Measurements from ENCODE around the gene RUNX1. TPM values are rescaled to one million over a fixed set of nuclear protein-coding genes. Genes with fewer than 3 reads are reported as not detected.

RUNX1 gene
- total and polyA plus RNA-seq, 10 of the 15 experiments (the other 5 are each of a cell fraction or from before 2014, with no cell fraction given): 0.90 to 15.2 (median 4.1) TPM

DNA sequence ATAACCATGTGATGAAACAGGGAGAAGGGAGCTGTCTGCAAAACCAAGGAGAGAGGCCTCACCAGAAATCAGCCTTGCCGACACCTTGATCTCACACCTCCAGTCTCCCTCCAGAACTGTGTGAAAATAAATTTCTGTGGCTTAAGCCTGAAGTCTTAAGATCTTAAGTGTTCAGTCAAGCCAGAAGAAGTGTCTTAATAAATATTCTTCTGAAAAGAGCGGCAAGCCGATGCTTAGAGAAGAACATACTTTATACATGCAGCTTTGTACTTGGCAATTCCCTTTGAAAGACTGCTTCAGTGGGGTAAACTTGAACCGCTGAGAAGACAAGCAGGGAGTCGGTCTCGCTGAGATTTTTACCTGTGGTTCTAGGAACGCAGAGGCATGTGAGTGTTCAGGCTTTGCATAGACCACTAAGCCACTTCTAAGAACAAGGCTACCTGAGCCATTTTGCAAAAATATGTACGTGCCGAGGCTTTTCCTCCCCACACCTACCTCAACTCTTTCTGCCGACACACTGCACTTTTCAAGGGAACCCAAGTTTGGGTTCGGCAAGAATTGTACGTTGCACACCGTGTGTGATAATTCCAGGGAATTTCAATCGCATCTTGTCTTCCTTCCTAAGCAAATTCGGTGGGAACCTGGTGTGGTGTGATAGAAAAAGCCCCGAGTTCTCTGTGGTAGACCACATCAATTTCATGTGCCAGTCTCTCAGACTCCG lies 3.4 kb downstream of the RUNX1 start (continued):
- TF ChIP-seq, protein P1, sequence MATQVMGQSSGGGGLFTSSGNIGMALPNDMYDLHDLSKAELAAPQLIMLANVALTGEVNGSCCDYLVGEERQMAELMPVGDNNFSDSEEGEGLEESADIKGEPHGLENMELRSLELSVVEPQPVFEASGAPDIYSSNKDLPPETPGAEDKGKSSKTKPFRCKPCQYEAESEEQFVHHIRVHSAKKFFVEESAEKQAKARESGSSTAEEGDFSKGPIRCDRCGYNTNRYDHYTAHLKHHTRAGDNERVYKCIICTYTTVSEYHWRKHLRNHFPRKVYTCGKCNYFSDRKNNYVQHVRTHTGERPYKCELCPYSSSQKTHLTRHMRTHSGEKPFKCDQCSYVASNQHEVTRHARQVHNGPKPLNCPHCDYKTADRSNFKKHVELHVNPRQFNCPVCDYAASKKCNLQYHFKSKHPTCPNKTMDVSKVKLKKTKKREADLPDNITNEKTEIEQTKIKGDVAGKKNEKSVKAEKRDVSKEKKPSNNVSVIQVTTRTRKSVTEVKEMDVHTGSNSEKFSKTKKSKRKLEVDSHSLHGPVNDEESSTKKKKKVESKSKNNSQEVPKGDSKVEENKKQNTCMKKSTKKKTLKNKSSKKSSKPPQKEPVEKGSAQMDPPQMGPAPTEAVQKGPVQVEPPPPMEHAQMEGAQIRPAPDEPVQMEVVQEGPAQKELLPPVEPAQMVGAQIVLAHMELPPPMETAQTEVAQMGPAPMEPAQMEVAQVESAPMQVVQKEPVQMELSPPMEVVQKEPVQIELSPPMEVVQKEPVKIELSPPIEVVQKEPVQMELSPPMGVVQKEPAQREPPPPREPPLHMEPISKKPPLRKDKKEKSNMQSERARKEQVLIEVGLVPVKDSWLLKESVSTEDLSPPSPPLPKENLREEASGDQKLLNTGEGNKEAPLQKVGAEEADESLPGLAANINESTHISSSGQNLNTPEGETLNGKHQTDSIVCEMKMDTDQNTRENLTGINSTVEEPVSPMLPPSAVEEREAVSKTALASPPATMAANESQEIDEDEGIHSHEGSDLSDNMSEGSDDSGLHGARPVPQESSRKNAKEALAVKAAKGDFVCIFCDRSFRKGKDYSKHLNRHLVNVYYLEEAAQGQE (IDR thresholded peaks at IDR 0.05; ENCODE audit: low read depth, low read length): no peak
- TF ChIP-seq JUND (IDR thresholded peaks at IDR 0.05; ENCODE audit: low read depth, low read length): no peak
- peak; percentile 93 for TF ChIP-seq EED (IDR thresholded peaks at IDR 0.05; ENCODE audit: low read depth)

DNA sequence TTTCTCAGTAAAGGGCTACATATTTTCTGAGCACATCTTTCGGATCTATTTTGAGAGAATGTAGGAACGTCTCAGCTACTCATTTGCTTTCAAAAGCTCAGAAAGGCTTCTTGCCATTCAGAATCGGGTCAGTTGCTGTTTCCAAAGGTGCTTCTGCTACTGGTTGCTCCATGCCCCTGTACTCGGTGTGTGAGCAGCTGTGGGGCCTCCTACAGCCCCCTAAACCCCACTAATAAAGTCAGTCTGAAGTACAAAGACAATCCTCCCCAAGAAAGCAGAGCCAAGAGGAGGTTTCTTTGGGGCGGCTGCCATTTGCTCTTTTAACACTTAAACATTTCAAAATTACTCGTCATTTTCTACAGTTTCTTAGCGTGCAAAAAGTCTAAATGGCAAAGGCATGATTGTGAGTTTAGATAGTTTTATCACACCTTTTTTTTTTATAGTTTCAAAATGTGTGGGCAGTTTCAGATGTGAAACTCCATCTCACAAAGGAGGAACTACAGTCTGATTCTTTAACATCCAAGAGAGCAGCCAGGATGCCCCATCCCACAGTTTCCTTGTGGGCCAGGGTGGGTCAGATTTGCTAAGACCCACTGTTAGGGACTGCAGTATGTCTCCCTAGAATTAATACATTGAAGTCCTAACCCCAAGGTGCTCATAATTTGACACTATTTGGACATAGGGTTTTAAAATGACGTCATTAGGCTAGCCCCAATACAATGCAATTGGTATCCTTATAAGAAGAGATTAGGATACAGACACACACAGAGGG lies 4.1 kb downstream of the RUNX1 start:
- Histone ChIP-seq H3K36me3 (ENCODE audit: control insufficient read depth in 2 of 2, insufficient read depth in 2 of 2, low read length in 1 of 2) (no peaks in the 10 kb centered on the region), H3K4me1 (ENCODE audit: control insufficient read depth, insufficient read depth, low read length) (peaks cover 85% of the 10 kb centered on the region), H3K27ac (ENCODE audit: control insufficient read depth, insufficient read depth) (peak overlapping the region; percentile 78), H3K4me3 (peak overlapping the region; percentile 48; the same call in 1 of the 2 replicates), H2AFZ (ENCODE audit: control insufficient read depth, low read depth, low read length) (no peak overlapping the region; the same call in 1 of the 2 replicates), H3K9ac (ENCODE audit: control insufficient read depth, insufficient read depth, low read length) (peak overlapping the region; percentile 55), H3K9me3 (replicated peaks; ENCODE audit: control insufficient read depth, insufficient read depth, low read length) (no peaks in the 10 kb centered on the region), H4K20me1 (ENCODE audit: control insufficient read depth, insufficient read depth) (no peaks in the 10 kb centered on the region), H3K79me2 (ENCODE audit: control insufficient read depth, insufficient read depth, low read length) (no peaks in the 10 kb centered on the region), H3K4me2 (ENCODE audit: control insufficient read depth, insufficient read depth) (peak overlapping the region; percentile 75), H3K27me3 (replicated peaks in 1 of 2; ENCODE audit: control insufficient read depth in 2 of 2, insufficient read depth in 2 of 2, low read length in 1 of 2) (peaks cover 0 to 1% of the 10 kb centered on the region in 2 experiments; a peak in 1 of 4 replicates)
- intact Hi-C loops (cut with micrococcal nuclease; ENCODE audit: unreplicated experiment): loop anchor here (2.0 to 5.0 kb wide), 3 partner anchors 58 to 243 kb away; no protein-coding TSS in a partner anchor
- FAIRE-seq: no peak
- WGBS (ENCODE audit: insufficient coverage, insufficient replicate concordance, low lambda C conversion rate, missing lambda C conversion rate): 15% methylated on average over 8 of the region's 8 CpGs
- ATAC-seq: no peak; the same call in 2 of the 3 replicates
- DNase-seq (ENCODE audit: low read depth, low spot score): no peak
- SMC1A ChIA-PET (ENCODE audit: uncharacterized antibody, unreplicated experiment): no interaction called here
- POLR2A ChIA-PET: no interaction called here
- RAD21 ChIA-PET (ENCODE audit: unreplicated experiment): no interaction called here
- CTCF ChIA-PET: no interaction called here
- no TSS peak for BruUV-seq (replicated peaks)
- in situ Hi-C loops (cut with MboI): no loop called here
- TF ChIP-seq, protein P2, sequence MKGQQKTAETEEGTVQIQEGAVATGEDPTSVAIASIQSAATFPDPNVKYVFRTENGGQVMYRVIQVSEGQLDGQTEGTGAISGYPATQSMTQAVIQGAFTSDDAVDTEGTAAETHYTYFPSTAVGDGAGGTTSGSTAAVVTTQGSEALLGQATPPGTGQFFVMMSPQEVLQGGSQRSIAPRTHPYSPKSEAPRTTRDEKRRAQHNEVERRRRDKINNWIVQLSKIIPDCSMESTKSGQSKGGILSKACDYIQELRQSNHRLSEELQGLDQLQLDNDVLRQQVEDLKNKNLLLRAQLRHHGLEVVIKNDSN (IDR thresholded peaks at IDR 0.05; ENCODE audit: borderline replicate concordance, extremely low read length, insufficient read depth, low read depth, low read length): no peak
- TF ChIP-seq TCF7 (IDR thresholded peaks at IDR 0.05; ENCODE audit: borderline replicate concordance): 0 out of 2 replicates have a peak, but pooled peaks have one; percentile 32
- 0 out of 4 replicates have a peak, but pooled peaks of 1 of the 2 experiments have one; percentile 44 for TF ChIP-seq EP300 (IDR thresholded peaks at IDR 0.05; ENCODE audit: borderline replicate concordance in 1 of 2, control insufficient read depth in 1 of 2, low read depth in 2 of 2, low read length in 2 of 2)
- TF ChIP-seq, protein P3, sequence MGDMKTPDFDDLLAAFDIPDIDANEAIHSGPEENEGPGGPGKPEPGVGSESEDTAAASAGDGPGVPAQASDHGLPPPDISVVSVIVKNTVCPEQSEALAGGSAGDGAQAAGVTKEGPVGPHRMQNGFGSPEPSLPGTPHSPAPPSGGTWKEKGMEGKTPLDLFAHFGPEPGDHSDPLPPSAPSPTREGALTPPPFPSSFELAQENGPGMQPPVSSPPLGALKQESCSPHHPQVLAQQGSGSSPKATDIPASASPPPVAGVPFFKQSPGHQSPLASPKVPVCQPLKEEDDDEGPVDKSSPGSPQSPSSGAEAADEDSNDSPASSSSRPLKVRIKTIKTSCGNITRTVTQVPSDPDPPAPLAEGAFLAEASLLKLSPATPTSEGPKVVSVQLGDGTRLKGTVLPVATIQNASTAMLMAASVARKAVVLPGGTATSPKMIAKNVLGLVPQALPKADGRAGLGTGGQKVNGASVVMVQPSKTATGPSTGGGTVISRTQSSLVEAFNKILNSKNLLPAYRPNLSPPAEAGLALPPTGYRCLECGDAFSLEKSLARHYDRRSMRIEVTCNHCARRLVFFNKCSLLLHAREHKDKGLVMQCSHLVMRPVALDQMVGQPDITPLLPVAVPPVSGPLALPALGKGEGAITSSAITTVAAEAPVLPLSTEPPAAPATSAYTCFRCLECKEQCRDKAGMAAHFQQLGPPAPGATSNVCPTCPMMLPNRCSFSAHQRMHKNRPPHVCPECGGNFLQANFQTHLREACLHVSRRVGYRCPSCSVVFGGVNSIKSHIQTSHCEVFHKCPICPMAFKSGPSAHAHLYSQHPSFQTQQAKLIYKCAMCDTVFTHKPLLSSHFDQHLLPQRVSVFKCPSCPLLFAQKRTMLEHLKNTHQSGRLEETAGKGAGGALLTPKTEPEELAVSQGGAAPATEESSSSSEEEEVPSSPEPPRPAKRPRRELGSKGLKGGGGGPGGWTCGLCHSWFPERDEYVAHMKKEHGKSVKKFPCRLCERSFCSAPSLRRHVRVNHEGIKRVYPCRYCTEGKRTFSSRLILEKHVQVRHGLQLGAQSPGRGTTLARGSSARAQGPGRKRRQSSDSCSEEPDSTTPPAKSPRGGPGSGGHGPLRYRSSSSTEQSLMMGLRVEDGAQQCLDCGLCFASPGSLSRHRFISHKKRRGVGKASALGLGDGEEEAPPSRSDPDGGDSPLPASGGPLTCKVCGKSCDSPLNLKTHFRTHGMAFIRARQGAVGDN (IDR thresholded peaks at IDR 0.05): no peak
- peak; percentile 16 to 36; a peak in 1 of 4 replicates for TF ChIP-seq IKZF2 (IDR thresholded peaks at IDR 0.05)
- TF ChIP-seq WRNIP1 (IDR thresholded peaks at IDR 0.05; ENCODE audit: borderline replicate concordance, low read depth, low read length): no peak
- peak in 1 of 2 experiments; percentile 64; a peak in 1 of 4 replicates for TF ChIP-seq ETV6 (conservative IDR thresholded peaks at IDR 0.05 in 1 of 2, IDR thresholded peaks at IDR 0.05 in 1 of 2; ENCODE audit: borderline replicate concordance in 1 of 2, low read depth in 1 of 2)

Data from GM12878 (cell line).